Thoracic aorta (tissue), 2 donors: ENCODE results near the gene COMTD1. TPM values are rescaled to one million over a fixed set of nuclear protein-coding genes. Genes with fewer than 3 reads are reported as not detected.
"Not testable (repeated sequence)": the region's sequence is repeated elsewhere in the genome, so short reads cannot be mapped to it uniquely, and the experiment has no call there.

Experiments
- ATAC-seq: fragments of 150-250 bp; one replicate; pipeline ENCODE4 v1.8.0; 2017; ENCODE audit warnings: low read depth; ENCODE audit not compliant: insufficient number of reproducible peaks, low FRiP score
- DNase-seq: peaks from one replicate; pipeline ENCODE4 v3.0.0-alpha.2; 2020; ENCODE audit warnings: low spot score
- H3K27ac ChIP-seq, 2 donors: fragments of 200-600 bp; sonication (generic); 1 replicate in 1 of 2; 2 replicates in 1 of 2; pipeline ENCODE4 v1.5.1; 2016; ENCODE audit warnings: mild to moderate bottlenecking in 2 of 2, moderate library complexity in 2 of 2
- H3K27me3 ChIP-seq: fragments of 200-600 bp; sonication (generic); replicated peaks from 2 replicates; pipeline ENCODE4 v1.6.0; 2016; ENCODE audit warnings: mild to moderate bottlenecking; ENCODE audit not compliant: insufficient read depth
- H3K36me3 ChIP-seq: fragments of 200-600 bp; sonication (generic); one replicate; pipeline ENCODE4 v1.5.1; 2016
- H3K4me1 ChIP-seq, 2 donors: fragments of 200-600 bp; sonication (generic); 1 replicate in 1 of 2; 2 replicates in 1 of 2; pipeline versions ENCODE4 v1.5.1 to v1.6.0; 2016; ENCODE audit warnings: low read depth in 2 of 2, mild to moderate bottlenecking in 1 of 2; ENCODE audit not compliant: control insufficient read depth in 1 of 2
- H3K4me3 ChIP-seq: fragments of 200-600 bp; sonication (generic); 2 replicates; pipeline ENCODE4 v1.5.1; 2016; ENCODE audit warnings: mild to moderate bottlenecking
- H3K9me3 ChIP-seq: fragments of 200-600 bp; sonication (generic); 2 replicates; pipeline ENCODE4 v1.5.1; 2016
- CTCF ChIP-seq: fragments of 200-600 bp; sonication (generic); IDR thresholded peaks from one replicate; pipeline ENCODE4 v1.5.1; 2019; ENCODE audit warnings: antibody characterized with exemption
- total RNA-seq, 2 donors: library from RNA; depleted of rRNA; stranded (reverse); fragments of >200 nt; gene quantifications; one replicate each; pipeline versions ENCODE4 v1.1.0 to v1.2.3, GENCODE V29; 2016

Gene COMTD1
- total RNA-seq, 2 donors from 2014 or later, result 19.0 to 35.6 TPM

GRCh38 chr10:75209086-75209920, 26.5 kb downstream of the COMTD1 start:
- Histone ChIP-seq H3K9me3 (no peaks in the 10 kb centered on the region), H3K4me1 (peaks cover 10 to 28% of the 10 kb centered on the region in 2 donors), H3K27ac (peak overlapping the region; percentile 97 to 99), H3K4me3 (peak overlapping the region; percentile 93), H3K36me3 (peaks cover under 1% of the 10 kb centered on the region), H3K27me3 (no peaks in the 10 kb centered on the region)
- no peak for DNase-seq
- ATAC-seq, result peak; percentile 17
- TF ChIP-seq CTCF, result no peak

- DNase-seq, result no peak
- no peaks in the 10 kb centered on the region for H3K36me3 ChIP-seq
- ATAC-seq, result no peak
- peaks cover 11 to 26% of the 10 kb centered on the region in 2 donors for H3K4me1 ChIP-seq
- H3K9me3 ChIP-seq, result no peaks in the 10 kb centered on the region
- no peak overlapping the region for H3K27ac ChIP-seq
- H3K27me3 ChIP-seq, result no peaks in the 10 kb centered on the region
- no peak overlapping the region for H3K4me3 ChIP-seq
- no peak for TF ChIP-seq CTCF
Measured at GRCh38 chr10:75208181-75208580, 27.6 kb downstream of the COMTD1 start.

- Histone ChIP-seq H3K36me3 (no peaks in the 10 kb centered on the region), H3K27ac (no peak overlapping the region), H3K4me1 (peaks cover 15 to 26% of the 10 kb centered on the region in 2 donors), H3K4me3 (no peak overlapping the region), H3K9me3 (no peaks in the 10 kb centered on the region), H3K27me3 (no peaks in the 10 kb centered on the region)
- ATAC-seq (no peak), DNase-seq (no peak)
- TF ChIP-seq CTCF, result no peak
Measured at GRCh38 chr10:75207857-75208144, 28.0 kb downstream of the COMTD1 start.

GRCh38 chr10:75207079-75207856, 28.5 kb downstream of the COMTD1 start:
- peaks cover 18 to 26% of the 10 kb centered on the region in 2 donors for H3K4me1 ChIP-seq
- H3K4me3 ChIP-seq, result no peak overlapping the region
- H3K36me3 ChIP-seq, result no peaks in the 10 kb centered on the region
- H3K27ac ChIP-seq, result no peak overlapping the region
- no peak for DNase-seq
- ATAC-seq, result no peak
- no peak for TF ChIP-seq CTCF
- H3K9me3 ChIP-seq, result no peaks in the 10 kb centered on the region
- H3K27me3 ChIP-seq, result no peaks in the 10 kb centered on the region

- H3K27ac ChIP-seq, H3K9me3 ChIP-seq, H3K27me3 ChIP-seq, H3K4me3 ChIP-seq, H3K36me3 ChIP-seq, DNase-seq, ATAC-seq: not testable (repeated sequence)
- H3K4me1 ChIP-seq, result peaks cover 13 to 25% of the 10 kb centered on the region in 2 donors
Measured at GRCh38 chr10:75206638-75207037, 29.1 kb downstream of the COMTD1 start.
